Gastrocnemius medialis (tissue), 4 donors: ENCODE data around the gene STUB1.

ENCODE experiments used
- CTCF ChIP-seq, 5 experiments: fragments of 450-650 bp in 3 of 5; fragments of 200-600 bp in 2 of 5; sonication (generic) in 2 of 5; IDR thresholded peaks in 4 of 5; conservative IDR thresholded peaks in 1 of 5; 1 replicate in 4 of 5; 2 replicates in 1 of 5; pipeline ENCODE4 v1.5.1; 2016 to 2019; ENCODE audit warnings: antibody characterized with exemption in 5 of 5, mild to moderate bottlenecking in 3 of 5, moderate library complexity in 3 of 5
- POLR2A ChIP-seq, 2 donors: fragments of 450-650 bp; IDR thresholded peaks; one replicate each; pipeline ENCODE4 v1.6.1; 2017; ENCODE audit warnings: antibody characterized with exemption in 2 of 2, mild to moderate bottlenecking in 2 of 2, moderate library complexity in 2 of 2

- TF ChIP-seq CTCF (IDR thresholded peaks at IDR 0.05 in 4 of 5, conservative IDR thresholded peaks at IDR 0.05 in 1 of 5) (no peak), POLR2A (IDR thresholded peaks at IDR 0.05) (no peak)
Observed at GRCh38 chr16:677316-678190, 2.7 kb upstream of the STUB1 start.
